Ishikawa (cell line): Measurements from ENCODE around the gene ESR1.
A peak's percentile ranks its signal among the peaks of the same experiment; 100 is the strongest.

ENCODE experiments used
- CEBPB ChIP-seq: IDR thresholded peaks from 2 replicates; pipeline ENCODE4 v1.6.1; 2012
- CREB1 ChIP-seq: IDR thresholded peaks from 2 replicates; pipeline ENCODE4 v1.6.1; 2012; ENCODE audit warnings: low read depth
- EGR1 ChIP-seq: IDR thresholded peaks from 2 replicates; pipeline ENCODE4 v1.6.1; 2012
- EP300 ChIP-seq: IDR thresholded peaks from 2 replicates; pipeline ENCODE4 v1.6.1; 2012; ENCODE audit warnings: borderline replicate concordance
- FOXM1 ChIP-seq: IDR thresholded peaks from 2 replicates; pipeline ENCODE4 v1.6.1; 2012; ENCODE audit warnings: low read depth, borderline replicate concordance
- NFIC ChIP-seq: IDR thresholded peaks from 2 replicates; pipeline ENCODE4 v1.6.1; 2012
- RAD21 ChIP-seq: IDR thresholded peaks from 2 replicates; pipeline ENCODE4 v1.6.1; 2012; ENCODE audit warnings: low read depth
- TAF1 ChIP-seq: IDR thresholded peaks from 2 replicates; pipeline ENCODE4 v1.6.1; 2012; ENCODE audit warnings: low read depth, mild to moderate bottlenecking
- TCF12 ChIP-seq: IDR thresholded peaks from 2 replicates; pipeline ENCODE4 v1.6.1; 2012; ENCODE audit warnings: low read depth
- TEAD4 ChIP-seq: IDR thresholded peaks from 2 replicates; pipeline ENCODE4 v1.6.1; 2012
- YY1 ChIP-seq: IDR thresholded peaks from 2 replicates; pipeline ENCODE4 v1.6.1; 2012; ENCODE audit warnings: low read depth
- ZBTB7A ChIP-seq: IDR thresholded peaks from 2 replicates; pipeline ENCODE4 v1.6.1; 2012; ENCODE audit warnings: low read depth
- TF ChIP-seq, protein P1 (sequence below): IDR thresholded peaks from 2 replicates; pipeline ENCODE4 v1.6.1; 2012; ENCODE audit warnings: low read depth, mild to moderate bottlenecking
- TF ChIP-seq, protein P2 (sequence below): IDR thresholded peaks from 2 replicates; pipeline ENCODE4 v1.6.1; 2012
- TF ChIP-seq, protein P3 (sequence below): IDR thresholded peaks from 2 replicates; pipeline ENCODE4 v1.6.1; 2012

ESR1 gene

DNA sequence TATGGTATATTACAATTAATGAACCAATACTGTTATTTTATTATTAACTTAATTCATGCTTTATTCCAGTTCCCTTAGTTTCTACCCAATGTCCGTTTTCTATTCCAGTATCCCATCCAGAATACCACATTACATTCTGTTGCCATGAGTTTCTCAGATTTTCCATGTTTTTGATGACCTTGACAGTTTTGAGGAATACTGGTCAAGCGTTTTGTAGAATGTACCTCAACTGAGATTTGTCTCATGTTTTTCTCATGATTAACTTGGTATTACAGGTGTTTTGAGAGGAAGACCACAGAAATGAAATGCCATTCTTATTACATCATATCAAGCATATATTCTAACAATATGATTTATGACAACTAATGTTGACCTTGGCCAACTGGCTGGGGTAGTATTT, 23.8 kb upstream of the ESR1 start:
- TF ChIP-seq ZBTB7A (no peak), TEAD4 (no peak), NFIC (no peak), RAD21 (no peak), CEBPB (no peak), EGR1 (no peak), FOXM1 (no peak), TCF12 (no peak), TAF1 (no peak), CREB1 (no peak)
- TF ChIP-seq, protein P1, sequence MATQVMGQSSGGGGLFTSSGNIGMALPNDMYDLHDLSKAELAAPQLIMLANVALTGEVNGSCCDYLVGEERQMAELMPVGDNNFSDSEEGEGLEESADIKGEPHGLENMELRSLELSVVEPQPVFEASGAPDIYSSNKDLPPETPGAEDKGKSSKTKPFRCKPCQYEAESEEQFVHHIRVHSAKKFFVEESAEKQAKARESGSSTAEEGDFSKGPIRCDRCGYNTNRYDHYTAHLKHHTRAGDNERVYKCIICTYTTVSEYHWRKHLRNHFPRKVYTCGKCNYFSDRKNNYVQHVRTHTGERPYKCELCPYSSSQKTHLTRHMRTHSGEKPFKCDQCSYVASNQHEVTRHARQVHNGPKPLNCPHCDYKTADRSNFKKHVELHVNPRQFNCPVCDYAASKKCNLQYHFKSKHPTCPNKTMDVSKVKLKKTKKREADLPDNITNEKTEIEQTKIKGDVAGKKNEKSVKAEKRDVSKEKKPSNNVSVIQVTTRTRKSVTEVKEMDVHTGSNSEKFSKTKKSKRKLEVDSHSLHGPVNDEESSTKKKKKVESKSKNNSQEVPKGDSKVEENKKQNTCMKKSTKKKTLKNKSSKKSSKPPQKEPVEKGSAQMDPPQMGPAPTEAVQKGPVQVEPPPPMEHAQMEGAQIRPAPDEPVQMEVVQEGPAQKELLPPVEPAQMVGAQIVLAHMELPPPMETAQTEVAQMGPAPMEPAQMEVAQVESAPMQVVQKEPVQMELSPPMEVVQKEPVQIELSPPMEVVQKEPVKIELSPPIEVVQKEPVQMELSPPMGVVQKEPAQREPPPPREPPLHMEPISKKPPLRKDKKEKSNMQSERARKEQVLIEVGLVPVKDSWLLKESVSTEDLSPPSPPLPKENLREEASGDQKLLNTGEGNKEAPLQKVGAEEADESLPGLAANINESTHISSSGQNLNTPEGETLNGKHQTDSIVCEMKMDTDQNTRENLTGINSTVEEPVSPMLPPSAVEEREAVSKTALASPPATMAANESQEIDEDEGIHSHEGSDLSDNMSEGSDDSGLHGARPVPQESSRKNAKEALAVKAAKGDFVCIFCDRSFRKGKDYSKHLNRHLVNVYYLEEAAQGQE: no peak
- TF ChIP-seq, protein P2, sequence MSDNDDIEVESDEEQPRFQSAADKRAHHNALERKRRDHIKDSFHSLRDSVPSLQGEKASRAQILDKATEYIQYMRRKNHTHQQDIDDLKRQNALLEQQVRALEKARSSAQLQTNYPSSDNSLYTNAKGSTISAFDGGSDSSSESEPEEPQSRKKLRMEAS: no peak
- TF ChIP-seq, protein P3, sequence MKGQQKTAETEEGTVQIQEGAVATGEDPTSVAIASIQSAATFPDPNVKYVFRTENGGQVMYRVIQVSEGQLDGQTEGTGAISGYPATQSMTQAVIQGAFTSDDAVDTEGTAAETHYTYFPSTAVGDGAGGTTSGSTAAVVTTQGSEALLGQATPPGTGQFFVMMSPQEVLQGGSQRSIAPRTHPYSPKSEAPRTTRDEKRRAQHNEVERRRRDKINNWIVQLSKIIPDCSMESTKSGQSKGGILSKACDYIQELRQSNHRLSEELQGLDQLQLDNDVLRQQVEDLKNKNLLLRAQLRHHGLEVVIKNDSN: no peak

DNA sequence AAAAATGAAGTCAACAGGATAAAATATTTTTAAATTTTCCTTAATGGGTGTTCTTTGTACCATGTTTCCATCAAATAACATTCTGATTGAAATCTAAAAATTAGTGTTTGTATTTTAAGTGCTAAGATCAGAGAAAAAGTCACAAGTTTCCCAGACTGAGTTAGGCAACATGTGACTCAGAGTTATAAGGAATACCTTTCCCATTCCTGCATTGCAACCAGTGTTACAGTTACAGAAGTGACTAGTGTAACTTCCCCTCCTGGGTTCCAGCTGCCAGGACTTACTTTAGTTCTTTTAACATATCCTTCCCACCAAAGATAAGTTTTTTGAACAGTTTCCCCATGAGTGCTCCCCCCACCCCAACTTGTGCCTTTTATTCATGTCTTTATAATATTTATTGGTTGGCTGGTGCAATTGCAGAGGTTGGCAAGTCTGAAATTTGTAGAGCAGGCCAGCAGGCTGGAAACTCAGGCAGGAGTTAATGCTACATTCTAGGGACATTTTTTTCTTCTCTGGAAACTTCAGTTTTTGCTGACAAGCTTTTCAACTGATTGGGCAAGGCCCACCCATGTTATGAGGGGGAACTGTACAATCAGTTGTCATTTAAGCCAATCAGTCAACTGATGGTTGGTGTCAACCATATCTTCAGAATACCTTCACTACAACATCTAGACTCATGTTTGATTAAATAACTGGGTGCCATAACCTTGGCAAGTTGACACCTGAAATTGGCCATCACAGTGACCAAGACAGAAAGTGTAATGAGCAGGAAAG, 22.9 kb upstream of the ESR1 start:
- TF ChIP-seq, protein P3: peak; percentile 52
- no peak for TF ChIP-seq CREB1

DNA sequence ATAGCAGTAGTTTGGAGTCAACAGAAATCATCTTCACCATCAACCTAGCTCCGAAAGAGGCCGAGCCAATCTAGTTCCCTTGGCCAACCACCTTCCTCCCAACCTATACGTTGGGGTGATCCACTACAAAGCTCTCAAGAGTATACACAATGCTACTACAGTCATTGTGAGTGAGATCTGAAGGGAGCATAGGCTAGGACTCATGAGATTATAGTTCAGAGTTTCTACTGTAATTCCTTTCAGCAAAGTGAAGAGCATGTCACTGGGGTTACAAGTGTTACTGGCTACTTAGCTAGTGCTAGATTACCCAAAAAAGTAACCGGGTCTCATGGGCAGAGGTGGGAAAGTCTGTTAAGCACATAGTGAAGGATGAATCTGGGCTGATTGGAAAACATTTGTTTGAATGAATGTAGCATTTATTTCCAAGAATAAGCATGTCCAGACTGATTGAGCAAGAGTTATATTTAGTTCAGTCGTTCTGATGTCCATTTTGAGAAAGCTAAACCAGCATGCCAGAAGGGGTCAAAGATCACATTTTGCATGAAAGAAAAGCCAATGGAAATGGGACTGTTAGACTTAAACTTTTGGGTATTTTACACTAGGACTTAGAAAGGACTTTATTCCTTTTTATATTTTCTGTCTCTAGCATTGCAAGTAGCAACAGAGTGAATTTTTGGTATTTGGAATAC, 10.5 kb upstream of the ESR1 start:
- TF ChIP-seq YY1: no peak
- no peak for TF ChIP-seq NFIC
- no peak for TF ChIP-seq EP300
- TF ChIP-seq, protein P3: no peak

DNA sequence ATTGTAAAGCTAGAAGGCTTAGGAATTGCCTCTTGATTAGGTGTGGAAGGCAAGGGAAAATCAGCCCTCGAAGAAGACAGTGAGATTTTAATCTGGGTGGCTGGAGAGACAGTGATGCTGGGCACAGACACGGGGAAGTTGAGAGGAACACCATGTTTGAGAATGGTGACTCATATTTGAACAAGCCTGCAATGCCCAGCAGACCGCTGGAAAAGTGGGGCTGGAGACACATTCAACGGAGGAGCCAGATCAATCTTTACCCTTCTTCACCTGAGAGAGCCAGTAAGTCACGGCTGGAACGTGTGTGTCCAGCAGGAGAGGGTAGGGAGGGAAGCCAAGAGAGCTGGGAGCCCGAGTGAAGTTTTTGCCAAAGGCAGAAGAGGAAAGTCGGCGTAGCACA, 3.7 kb upstream of the ESR1 start:
- no peak for TF ChIP-seq CREB1
- no peak for TF ChIP-seq TAF1
- no peak for TF ChIP-seq ZBTB7A
- TF ChIP-seq NFIC: no peak
- TF ChIP-seq FOXM1: no peak
- no peak for TF ChIP-seq TCF12
- TF ChIP-seq YY1: no peak
- no peak for TF ChIP-seq CEBPB
- TF ChIP-seq, protein P2: no peak
- TF ChIP-seq TEAD4: no peak
- no peak for TF ChIP-seq EGR1
- TF ChIP-seq, protein P1: no peak
- TF ChIP-seq, protein P3: no peak
- TF ChIP-seq EP300: no peak
- TF ChIP-seq RAD21: no peak

DNA sequence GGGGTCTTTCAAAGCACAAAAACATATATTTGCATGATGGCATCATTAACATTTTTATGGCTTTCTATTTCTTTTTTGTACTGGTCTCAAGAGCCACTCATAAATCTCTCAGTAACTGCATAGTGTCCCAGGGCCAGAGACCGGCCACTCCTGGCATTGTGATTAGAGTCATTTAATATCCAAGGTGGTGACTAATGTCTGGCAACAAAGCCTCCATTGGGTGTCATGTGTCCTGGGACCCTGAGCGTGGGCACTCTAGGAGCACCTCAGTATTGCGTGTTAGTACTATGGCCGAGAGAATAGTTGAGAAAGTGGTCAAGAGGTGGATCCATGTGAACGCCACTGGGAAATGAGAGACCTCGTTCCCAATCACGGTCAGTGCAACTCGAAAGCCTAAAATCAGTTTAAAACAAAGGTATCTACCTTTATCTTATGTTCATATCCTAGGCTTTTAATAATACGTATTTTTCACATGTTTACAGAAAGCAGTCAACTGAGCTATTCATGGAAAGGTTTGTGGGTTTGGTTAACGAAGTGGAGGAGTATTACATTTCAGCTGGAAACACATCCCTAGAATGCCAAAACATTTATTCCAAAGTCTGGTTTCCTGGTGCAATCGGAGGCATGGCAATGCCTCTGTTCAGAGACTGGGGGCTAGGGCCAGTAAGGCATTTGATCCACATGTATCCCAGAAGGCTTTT, 2.7 kb upstream of the ESR1 start:
- TF ChIP-seq CREB1 (no peak), NFIC (peak; percentile 95), RAD21 (no peak), EP300 (peak; percentile 99), TAF1 (0 out of 2 replicates have a peak, but pooled peaks have one; percentile 6), CEBPB (peak; percentile 60; the same call in 1 of the 2 replicates), YY1 (peak; percentile 21; the same call in 1 of the 2 replicates), FOXM1 (peak; percentile 95), TEAD4 (peak; percentile 87), ZBTB7A (0 out of 2 replicates have a peak, but pooled peaks have one; percentile 19), TCF12 (peak; percentile 98), EGR1 (peak; percentile 91)
- TF ChIP-seq, protein P1: no peak
- TF ChIP-seq, protein P2: no peak
- TF ChIP-seq, protein P3: peak; percentile 57
